ENCODE data around the gene TBX3. TPM values are rescaled to one million over a fixed set of nuclear protein-coding genes. Genes with fewer than 3 reads are reported as not detected.

Gene TBX3
- total RNA-seq, 1 donor from 2014 or later: 102 TPM

- no peak for DNase-seq (ENCODE audit: extremely low spot score, unreplicated experiment)
- Mint-ChIP-seq H3K4me1 (ENCODE audit: unreplicated experiment) (peaks cover 56% of the 10 kb centered on the region), H3K9me3 (no peaks in the 10 kb centered on the region)
Observed at GRCh38 chr12:114668886-114669288, 15.1 kb downstream of the TBX3 start.

GRCh38 chr12:114668151-114668885 is 15.7 kb downstream of the TBX3 start:
- DNase-seq (ENCODE audit: extremely low spot score, unreplicated experiment): peak; percentile 86
- H3K36me3 Mint-ChIP-seq: peaks cover 17% of the 10 kb centered on the region
- peaks cover 72% of the 10 kb centered on the region for H3K27me3 Mint-ChIP-seq
- TF ChIP-seq CTCF (conservative IDR thresholded peaks at IDR 0.05): peak; percentile 68
- H3K4me3 Mint-ChIP-seq: peak overlapping the region; percentile 88
- H3K4me1 Mint-ChIP-seq (ENCODE audit: unreplicated experiment): peaks cover 50% of the 10 kb centered on the region
- H3K9me3 Mint-ChIP-seq: no peaks in the 10 kb centered on the region
- peak overlapping the region; percentile 91 for H3K27ac Mint-ChIP-seq

More at GRCh38 chr12:114668886-114669288, 15.1 kb downstream of the TBX3 start:
- Mint-ChIP-seq H3K4me3 (peak overlapping the region; percentile 88), H3K27ac (peak overlapping the region; percentile 88), H3K27me3 (peaks cover 74% of the 10 kb centered on the region), H3K36me3 (peaks cover 23% of the 10 kb centered on the region)
- TF ChIP-seq CTCF (conservative IDR thresholded peaks at IDR 0.05): no peak

GRCh38 chr12:114667669-114668150 is 16.3 kb downstream of the TBX3 start:
- Mint-ChIP-seq H3K9me3 (no peaks in the 10 kb centered on the region), H3K4me1 (ENCODE audit: unreplicated experiment) (peaks cover 48% of the 10 kb centered on the region), H3K4me3 (peak overlapping the region; percentile 88), H3K36me3 (peaks cover 11% of the 10 kb centered on the region), H3K27me3 (peaks cover 72% of the 10 kb centered on the region), H3K27ac (peak overlapping the region; percentile 91)
- no peak for DNase-seq (ENCODE audit: extremely low spot score, unreplicated experiment)
- no peak for TF ChIP-seq CTCF (conservative IDR thresholded peaks at IDR 0.05)

GRCh38 chr12:114666746-114667668 is 17.0 kb downstream of the TBX3 start:
- H3K9me3 Mint-ChIP-seq: no peaks in the 10 kb centered on the region
- H3K27me3 Mint-ChIP-seq: peaks cover 69% of the 10 kb centered on the region
- H3K4me3 Mint-ChIP-seq: peak overlapping the region; percentile 88
- peaks cover 5% of the 10 kb centered on the region for H3K36me3 Mint-ChIP-seq
- TF ChIP-seq CTCF (conservative IDR thresholded peaks at IDR 0.05): no peak
- H3K27ac Mint-ChIP-seq: peak overlapping the region; percentile 91
- DNase-seq (ENCODE audit: extremely low spot score, unreplicated experiment): no peak
- H3K4me1 Mint-ChIP-seq (ENCODE audit: unreplicated experiment): peaks cover 49% of the 10 kb centered on the region

GRCh38 chr12:114665411-114666260 is 18.3 kb downstream of the TBX3 start:
- no peaks in the 10 kb centered on the region for H3K36me3 Mint-ChIP-seq
- peak overlapping the region; percentile 88 for H3K27ac Mint-ChIP-seq
- no peak for TF ChIP-seq CTCF (conservative IDR thresholded peaks at IDR 0.05)
- peaks cover 42% of the 10 kb centered on the region for H3K4me1 Mint-ChIP-seq (ENCODE audit: unreplicated experiment)
- peaks cover 63% of the 10 kb centered on the region for H3K27me3 Mint-ChIP-seq
- H3K4me3 Mint-ChIP-seq: peak overlapping the region; percentile 79
- no peak for DNase-seq (ENCODE audit: extremely low spot score, unreplicated experiment)
- H3K9me3 Mint-ChIP-seq: no peaks in the 10 kb centered on the region

Measured in type B pancreatic cell (in vitro differentiated cells).